GM12878 (cell line): ENCODE measurements around the gene ZNF350. TPM values are rescaled to one million over a fixed set of nuclear protein-coding genes. Genes with fewer than 3 reads are reported as not detected.

ENCODE experiments used
- CEBPB ChIP-seq, 2 experiments: fragments of 150-350 bp in 1 of 2; IDR thresholded peaks; 2 replicates each; pipeline ENCODE4 v1.6.1; 2012 to 2014; ENCODE audit warnings: low read depth in 2 of 2, low read length in 2 of 2, borderline replicate concordance in 1 of 2, inconsistent platforms in 1 of 2
- CEBPZ ChIP-seq: fragments of 150-350 bp; IDR thresholded peaks from 2 replicates; pipeline ENCODE4 v1.6.1; 2016; ENCODE audit warnings: low read depth, low read length
- CREB1 ChIP-seq: IDR thresholded peaks from 2 replicates; pipeline ENCODE4 v1.6.1; 2012; ENCODE audit warnings: low read depth, mild to moderate bottlenecking, inconsistent platforms
- ETV6 ChIP-seq, 2 experiments: fragments of 450-650 bp in 1 of 2; IDR thresholded peaks in 1 of 2; conservative IDR thresholded peaks in 1 of 2; 2 replicates each; pipeline ENCODE4 v1.6.1; 2014; ENCODE audit warnings: antibody characterized with exemption in 1 of 2, borderline replicate concordance in 1 of 2, low read depth in 1 of 2, mild to moderate bottlenecking in 1 of 2, moderate library complexity in 1 of 2
- FOXK2 ChIP-seq: fragments of 450-650 bp; IDR thresholded peaks from 2 replicates; pipeline ENCODE4 v1.6.1; 2017; ENCODE audit warnings: mild to moderate bottlenecking, moderate library complexity
- HCFC1 ChIP-seq: fragments of 150-350 bp; IDR thresholded peaks from 2 replicates; pipeline ENCODE4 v1.6.1; 2014; ENCODE audit warnings: low read length
- IRF4 ChIP-seq: IDR thresholded peaks from 2 replicates; pipeline ENCODE4 v1.6.1; 2011; ENCODE audit warnings: low read depth, low read length
- KDM1A ChIP-seq: fragments of 200-600 bp; sonication (generic); IDR thresholded peaks from 2 replicates; pipeline ENCODE4 v1.6.1; 2016; ENCODE audit warnings: borderline replicate concordance
- KLF5 ChIP-seq: fragments of 450-650 bp; IDR thresholded peaks from 2 replicates; pipeline ENCODE4 v1.6.1; 2014; ENCODE audit warnings: mild to moderate bottlenecking; ENCODE audit not compliant: partially characterized antibody
- MAX ChIP-seq: IDR thresholded peaks from 2 replicates; pipeline ENCODE4 v1.6.1; 2012; ENCODE audit warnings: low read depth, low read length, improper control_type of control experiment
- MXI1 ChIP-seq: fragments of 150-350 bp; IDR thresholded peaks from 2 replicates; pipeline ENCODE4 v1.6.1; 2011; ENCODE audit warnings: low read depth, mild to moderate bottlenecking, inconsistent platforms, low read length, improper control_type of control experiment
- NBN ChIP-seq: fragments of 450-650 bp; IDR thresholded peaks from 2 replicates; pipeline ENCODE4 v1.6.1; 2016
- PKNOX1 ChIP-seq: fragments of 450-650 bp; IDR thresholded peaks from 2 replicates; pipeline ENCODE4 v1.6.1; 2016; ENCODE audit warnings: mild to moderate bottlenecking
- POU2F2 ChIP-seq: IDR thresholded peaks from 3 replicates; pipeline ENCODE4 v1.6.1; 2011; ENCODE audit warnings: low read depth, mild to moderate bottlenecking, low read length, borderline replicate concordance
- PRDM15 ChIP-seq: fragments of 450-650 bp; formaldehyde crosslinking; IDR thresholded peaks from 2 replicates; pipeline ENCODE4 v1.4.0; 2020; ENCODE audit warnings: mild to moderate bottlenecking, moderate library complexity
- RBBP5 ChIP-seq: fragments of 200-600 bp; sonication (generic); conservative IDR thresholded peaks from 2 replicates; pipeline ENCODE4 v1.6.1; 2016
- SRF ChIP-seq, 2 experiments: IDR thresholded peaks; 2 replicates each; pipeline ENCODE4 v1.6.1; 2011; ENCODE audit warnings: low read depth in 2 of 2, low read length in 2 of 2, mild to moderate bottlenecking in 1 of 2, moderate library complexity in 1 of 2
- TARDBP ChIP-seq: IDR thresholded peaks from 2 replicates; pipeline ENCODE4 v1.6.1; 2016; ENCODE audit warnings: borderline replicate concordance
- TCF7 ChIP-seq: IDR thresholded peaks from 2 replicates; pipeline ENCODE4 v1.6.1; 2014; ENCODE audit warnings: antibody characterized with exemption, borderline replicate concordance
- YBX1 ChIP-seq: fragments of 450-650 bp; IDR thresholded peaks from 2 replicates; pipeline ENCODE4 v1.6.1; 2016; ENCODE audit warnings: antibody characterized with exemption
- YY1 ChIP-seq: IDR thresholded peaks from 2 replicates; pipeline ENCODE4 v1.6.1; 2011; ENCODE audit warnings: low read depth, mild to moderate bottlenecking, low read length
- ZNF217 ChIP-seq: fragments of 450-650 bp; IDR thresholded peaks from 2 replicates; pipeline ENCODE4 v1.6.1; 2017; ENCODE audit warnings: antibody characterized with exemption, mild to moderate bottlenecking
- ZNF274 ChIP-seq: IDR thresholded peaks from one replicate; pipeline ENCODE4 v1.8.0; 2011; ENCODE audit not compliant: insufficient read length, insufficient read depth
- ZNF384 ChIP-seq: IDR thresholded peaks from 2 replicates; pipeline ENCODE4 v1.6.1; 2012; ENCODE audit warnings: low read depth, mild to moderate bottlenecking, low read length, improper control_type of control experiment, borderline replicate concordance
- polyA plus RNA-seq, 11 experiments: library from polyadenylated mRNA; depleted of rRNA in 4 of 11; unstranded in 6 of 11; stranded (reverse) in 5 of 11; fragments of >200 nt; fragmentation: Nextera tagmentation in 4 of 11; fragmentation: Illumina TruSeq in 1 of 11; extraction: Ambion mirVana in 4 of 11; extraction: Trizol in 1 of 11; gene quantifications; 1 replicate in 1 of 11; 2 replicates in 10 of 11; pipeline versions ENCODE4 v1.2.1 to v1.2.3, GENCODE V29; 2011 to 2016; ENCODE audit warnings: inconsistent platforms in 2 of 11, missing spikeins in 2 of 11, low read depth in 1 of 11
- total RNA-seq, 4 experiments: library from RNA; depleted of rRNA in 3 of 4; stranded (reverse); fragments of >200 nt in 3 of 4; fragmentation: Illumina TruSeq in 1 of 4; extraction: Trizol in 1 of 4; gene quantifications; 2 replicates each; pipeline versions ENCODE4 v1.2.1 to v1.2.3, GENCODE V29; 2013 to 2021

ZNF350 gene
- total and polyA plus RNA-seq, 10 of the 15 experiments (the other 5 are each of a cell fraction or from before 2014, with no cell fraction given): 6.4 to 11.8 (median 10.0) TPM

- TF ChIP-seq KLF5 (peak; percentile 30), YY1 (peak; percentile 99), YBX1 (no peak), PKNOX1 (peak; percentile 72), PRDM15 (no peak), CEBPZ (no peak), POU2F2 (peak; percentile 53), ZNF274 (no peak), NBN (peak; percentile 95), ETV6 (conservative IDR thresholded peaks at IDR 0.05 in 1 of 2, IDR thresholded peaks at IDR 0.05 in 1 of 2; ENCODE audit: borderline replicate concordance in 1 of 2, low read depth in 1 of 2) (no peak; a peak in 1 of 4 replicates), TARDBP (peak; percentile 93), SRF (IDR thresholded peaks at IDR 0.05; ENCODE audit: low read depth in 2 of 2, low read length in 2 of 2) (peak in 1 of 2 experiments; percentile 93; a peak in 2 of 4 replicates), MXI1 (peak; percentile 79), CREB1 (peak; percentile 99), TCF7 (no peak), IRF4 (no peak), ZNF384 (no peak), KDM1A (no peak), MAX (peak; percentile 49), RBBP5 (no peak), CEBPB (IDR thresholded peaks at IDR 0.05; ENCODE audit: borderline replicate concordance in 1 of 2, low read depth in 2 of 2, low read length in 2 of 2) (no peak), FOXK2 (no peak), ZNF217 (no peak), HCFC1 (peak; percentile 92)
These were observed 41.6 kb upstream of the ZNF350 start, which contains the start of gene ZNF614 (continued) for GRCh38 chr19:52028027-52028779.
